Activated CD4-positive, alpha-beta T cell treated with anti-CD3 and anti-CD28 coated beads, Interleukin-2, amount 10 ng/mL, durations not matched to agents 24 days and 14 days (primary cell): ENCODE measurements around the gene CDK5. TPM values are rescaled to one million over a fixed set of nuclear protein-coding genes. Genes with fewer than 3 reads are reported as not detected.
"Not testable (repeated sequence)": the region's sequence is repeated elsewhere in the genome, so short reads cannot be mapped to it uniquely, and the experiment has no call there.

Experiments
- DNase-seq: peaks from one replicate; pipeline ENCODE4 v3.0.0; 2022
- H3K27ac Mint-ChIP-seq: one replicate; pipeline ENCODE4 v1.8.0; 2022; ENCODE audit warnings: mild to moderate bottlenecking, mixed read lengths
- H3K27me3 Mint-ChIP-seq: one replicate; pipeline ENCODE4 v1.8.0; 2022; ENCODE audit warnings: mixed read lengths
- H3K36me3 Mint-ChIP-seq: one replicate; pipeline ENCODE4 v1.8.0; 2022; ENCODE audit warnings: low read depth, mild to moderate bottlenecking, mixed read lengths
- H3K4me1 Mint-ChIP-seq: one replicate; pipeline ENCODE4 v1.8.0; 2021; ENCODE audit warnings: mixed read lengths
- H3K4me3 Mint-ChIP-seq: one replicate; pipeline ENCODE4 v1.8.0; 2022; ENCODE audit warnings: mild to moderate bottlenecking, moderate library complexity, mixed read lengths
- H3K9me3 Mint-ChIP-seq: one replicate; pipeline ENCODE4 v1.8.0; 2021; ENCODE audit warnings: mixed read lengths
- intact Hi-C: fragments of 100-400 bp; cut with micrococcal nuclease; formaldehyde crosslinking; loops from one replicate; pipeline ENCODE4 v1.15.1; 2023
- total RNA-seq: library from RNA; stranded (reverse); gene quantifications from 2 replicates; pipeline ENCODE4 v1.2.3, GENCODE V29; 2022

The CDK5 gene
- total RNA-seq, 1 donor from 2014 or later = 26.8 TPM

- DNase-seq = no peak
- Mint-ChIP-seq H3K27me3 (no peaks in the 10 kb centered on the region), H3K4me1 (peaks cover 20% of the 10 kb centered on the region), H3K27ac (no peak overlapping the region), H3K36me3 (peaks cover 10% of the 10 kb centered on the region), H3K9me3 (no peaks in the 10 kb centered on the region), H3K4me3 (no peak overlapping the region)
- intact Hi-C loops = no loop called here
Measured at GRCh38 chr7:151035026-151035717, 22.5 kb downstream of the CDK5 start.

- Mint-ChIP-seq H3K9me3 (no peaks in the 10 kb centered on the region), H3K4me1 (peaks cover 17% of the 10 kb centered on the region), H3K36me3 (peaks cover 13% of the 10 kb centered on the region), H3K27me3 (no peaks in the 10 kb centered on the region), H3K4me3 (no peak overlapping the region), H3K27ac (no peak overlapping the region)
- no peak for DNase-seq
- intact Hi-C loops = no loop called here
Measured at GRCh38 chr7:151034312-151035025, 23.2 kb downstream of the CDK5 start.

GRCh38 chr7:151033864-151034249 is 23.8 kb downstream of the CDK5 start:
- no peaks in the 10 kb centered on the region for H3K27me3 Mint-ChIP-seq
- no peak overlapping the region for H3K27ac Mint-ChIP-seq
- H3K4me3 Mint-ChIP-seq = no peak overlapping the region
- H3K4me1 Mint-ChIP-seq = peaks cover 15% of the 10 kb centered on the region
- no peak for DNase-seq
- intact Hi-C loops = no loop called here
- no peaks in the 10 kb centered on the region for H3K9me3 Mint-ChIP-seq
- H3K36me3 Mint-ChIP-seq = peaks cover 10% of the 10 kb centered on the region

- Mint-ChIP-seq H3K4me3 (no peak overlapping the region), H3K9me3 (no peaks in the 10 kb centered on the region), H3K27ac (no peak overlapping the region), H3K36me3 (peaks cover 13% of the 10 kb centered on the region), H3K27me3 (no peaks in the 10 kb centered on the region), H3K4me1 (peaks cover 12% of the 10 kb centered on the region)
- intact Hi-C loops = no loop called here
- no peak for DNase-seq
Measured at GRCh38 chr7:151032936-151033863, 24.5 kb downstream of the CDK5 start.

GRCh38 chr7:151031011-151031410 is 26.7 kb downstream of the CDK5 start:
- Mint-ChIP-seq H3K4me1 (peaks cover 24% of the 10 kb centered on the region), H3K36me3 (peaks cover 8% of the 10 kb centered on the region), H3K9me3 (no peaks in the 10 kb centered on the region), H3K27me3 (no peaks in the 10 kb centered on the region), H3K27ac (no peak overlapping the region), H3K4me3 (no peak overlapping the region)
- DNase-seq = no peak
- intact Hi-C loops = no loop called here

- peaks cover 24% of the 10 kb centered on the region for H3K4me1 Mint-ChIP-seq
- H3K4me3 Mint-ChIP-seq = peak overlapping the region; percentile 97
- H3K27me3 Mint-ChIP-seq = peaks cover 2% of the 10 kb centered on the region
- H3K9me3 Mint-ChIP-seq = no peaks in the 10 kb centered on the region
- intact Hi-C loops = loop anchor here (1.0 to 2.0 kb wide), 6 partner anchors 16 to 322 kb away; partner anchors contain the start of genes CHPF2 and TMUB1
- H3K27ac Mint-ChIP-seq = peak overlapping the region; percentile 97
- DNase-seq = no peak
- peaks cover 5% of the 10 kb centered on the region for H3K36me3 Mint-ChIP-seq
Measured at GRCh38 chr7:151028948-151029501, 28.7 kb downstream of the CDK5 start.

GRCh38 chr7:151028131-151028947 is 29.4 kb downstream of the CDK5 start, which contains the start of gene ABCB8:
TSS of gene ABCB8 (plus strand) at chr7:151028450. CDS start at chr7:151028516, 66 bp downstream.
- Mint-ChIP-seq H3K27me3 (peaks cover 2% of the 10 kb centered on the region), H3K36me3 (peaks cover 5% of the 10 kb centered on the region), H3K27ac (peak within 1 kb of the TSS; percentile 97), H3K4me3 (peak within 1 kb of the TSS; percentile 97), H3K4me1 (peaks cover 24% of the 10 kb centered on the region), H3K9me3 (no peaks in the 10 kb centered on the region)
- peak; percentile 100 for DNase-seq
- intact Hi-C loops = loop anchor here (1.0 to 2.0 kb wide), 6 partner anchors 15 to 322 kb away; partner anchors contain the start of genes CHPF2 and TMUB1

- not testable (repeated sequence) for DNase-seq, H3K36me3 Mint-ChIP-seq, H3K27me3 Mint-ChIP-seq, H3K9me3 Mint-ChIP-seq
- Mint-ChIP-seq H3K4me3 (peak overlapping the region; percentile 97), H3K4me1 (peaks cover 24% of the 10 kb centered on the region), H3K27ac (peak overlapping the region; percentile 97)
- intact Hi-C loops = loop anchor here (1.0 to 2.0 kb wide), 6 partner anchors 14 to 323 kb away; partner anchors contain the start of genes CHPF2 and TMUB1
Measured at GRCh38 chr7:151027728-151028130, 30.0 kb downstream of the CDK5 start.

- H3K4me3 Mint-ChIP-seq = peak overlapping the region; percentile 97
- H3K4me1 Mint-ChIP-seq = peaks cover 24% of the 10 kb centered on the region
- DNase-seq, intact Hi-C loops, H3K27me3 Mint-ChIP-seq, H3K9me3 Mint-ChIP-seq, H3K36me3 Mint-ChIP-seq: not testable (repeated sequence)
- peak overlapping the region; percentile 97 for H3K27ac Mint-ChIP-seq
Measured at GRCh38 chr7:151026771-151027727, 30.6 kb downstream of the CDK5 start.

GRCh38 chr7:151025924-151026671 is 31.6 kb downstream of the CDK5 start:
- H3K36me3 Mint-ChIP-seq = peaks cover 5% of the 10 kb centered on the region
- no peak overlapping the region for H3K27ac Mint-ChIP-seq
- DNase-seq = no peak
- peaks cover 4% of the 10 kb centered on the region for H3K27me3 Mint-ChIP-seq
- intact Hi-C loops = no loop called here
- H3K4me1 Mint-ChIP-seq = peaks cover 23% of the 10 kb centered on the region
- H3K4me3 Mint-ChIP-seq = peak overlapping the region; percentile 18
- no peaks in the 10 kb centered on the region for H3K9me3 Mint-ChIP-seq

- DNase-seq = no peak
Measured at GRCh38 chr7:151024435-151025056, 33.2 kb downstream of the CDK5 start, which contains the start of gene ATG9B. TSS of gene ATG9B (minus strand) at chr7:151024494. CDS start at chr7:151024423, 71 bp downstream.

More at GRCh38 chr7:151024435-151025056, 33.2 kb downstream of the CDK5 start, which contains the start of gene ATG9B:
- Mint-ChIP-seq H3K4me1 (peaks cover 18% of the 10 kb centered on the region), H3K36me3 (peaks cover 4% of the 10 kb centered on the region), H3K27ac (no peak within 1 kb of the TSS), H3K4me3 (no peak within 1 kb of the TSS), H3K9me3 (no peaks in the 10 kb centered on the region), H3K27me3 (peaks cover 18% of the 10 kb centered on the region)
- intact Hi-C loops = no loop called here
